Measurements from ENCODE around the gene SGSM2. TPM values are rescaled to one million over a fixed set of nuclear protein-coding genes. Genes with fewer than 3 reads are reported as not detected.

SGSM2 gene
- total and polyA plus RNA-seq, 8 donors: 17.6 to 153 (median 28.1) TPM

- Histone ChIP-seq H3K4me1 (peaks cover 39 to 54% (median 52%) of the 10 kb centered on the region in 3 donors), H3K9me3 (no peaks in the 10 kb centered on the region), H3K27ac (peak overlapping the region; percentile 88 to 99 (median 98)), H3K4me3 (peak overlapping the region in 1 of 4 donors; percentile 38), H3K36me3 (no peaks in the 10 kb centered on the region), H3K27me3 (no peaks in the 10 kb centered on the region)
- ATAC-seq (no peak), DNase-seq (peak in 3 of 6 donors; percentile 59 to 81 (median 59)), FAIRE-seq (no peak)
- intact Hi-C loops (cut with DNase I): no loop called here
- TF ChIP-seq CTCF (IDR thresholded peaks at IDR 0.05): no peak
- WGBS, 2 donors: 68 to 72% methylated on average over 25 to 28 of the region's 28 CpGs
Observed at GRCh38 chr17:2395258-2396181, 58.2 kb downstream of the SGSM2 start.

GRCh38 chr17:2396192-2396567 is 58.9 kb downstream of the SGSM2 start:
- Histone ChIP-seq H3K4me3 (peak overlapping the region in 2 of 4 donors; percentile 13 to 38), H3K4me1 (peaks cover 39 to 53% (median 52%) of the 10 kb centered on the region in 3 donors), H3K36me3 (no peaks in the 10 kb centered on the region), H3K9me3 (no peaks in the 10 kb centered on the region), H3K27me3 (no peaks in the 10 kb centered on the region), H3K27ac (peak overlapping the region; percentile 88 to 99 (median 98))
- intact Hi-C loops (cut with DNase I): no loop called here
- no peak for TF ChIP-seq CTCF (IDR thresholded peaks at IDR 0.05)
- ATAC-seq: no peak
- no peak for FAIRE-seq
- DNase-seq: peak in 2 of 6 donors; percentile 15 to 59
- 53 to 56% methylated on average over 7 of the region's 7 CpGs for WGBS, 2 donors

- FAIRE-seq (peak; percentile 81), DNase-seq (peak; percentile 87 to 93 (median 90)), ATAC-seq (peak in 3 of 4 donors; percentile 13 to 31 (median 27))
- intact Hi-C loops (cut with DNase I): no loop called here
- H3K27ac ChIP-seq: peak overlapping the region; percentile 88 to 99 (median 98)
- H3K4me1 ChIP-seq: peaks cover 39 to 50% (median 48%) of the 10 kb centered on the region in 3 donors
- peak overlapping the region in 2 of 4 donors; percentile 13 to 38 for H3K4me3 ChIP-seq
- H3K9me3 ChIP-seq: no peaks in the 10 kb centered on the region
- no peaks in the 10 kb centered on the region for H3K27me3 ChIP-seq
- 7 to 14% methylated on average over 33 to 34 of the region's 34 CpGs for WGBS, 2 donors
- H3K36me3 ChIP-seq: no peaks in the 10 kb centered on the region
- TF ChIP-seq CTCF (IDR thresholded peaks at IDR 0.05): no peak
Observed at GRCh38 chr17:2396568-2397246, 59.4 kb downstream of the SGSM2 start.

- no peak for TF ChIP-seq CTCF (IDR thresholded peaks at IDR 0.05)
Observed at GRCh38 chr17:2397247-2398171, 60.2 kb downstream of the SGSM2 start.

More at GRCh38 chr17:2397247-2398171, 60.2 kb downstream of the SGSM2 start:
- intact Hi-C loops (cut with DNase I): no loop called here
- Histone ChIP-seq H3K27me3 (no peaks in the 10 kb centered on the region), H3K4me1 (peaks cover 35 to 47% (median 43%) of the 10 kb centered on the region in 3 donors), H3K36me3 (no peaks in the 10 kb centered on the region), H3K4me3 (peak overlapping the region in 2 of 4 donors; percentile 13 to 38), H3K27ac (peak overlapping the region; percentile 88 to 99 (median 98)), H3K9me3 (no peaks in the 10 kb centered on the region)
- peak in 3 of 6 donors; percentile 33 to 58 (median 55) for DNase-seq
- 69 to 72% methylated on average over 12 of the region's 12 CpGs for WGBS, 2 donors
- FAIRE-seq: no peak
- ATAC-seq: no peak
